Adrenal gland (tissue), 12 donors: Measurements from ENCODE around the gene RIMBP2. TPM values are rescaled to one million over a fixed set of nuclear protein-coding genes. Genes with fewer than 3 reads are reported as not detected.

ENCODE experiments used
- DNase-seq, 7 donors: peaks; one replicate each; pipeline ENCODE4 v3.0.0-alpha.2; 2019 to 2020
- H3K27ac ChIP-seq, 5 donors: fragments of 200-600 bp; sonication (generic) in 4 of 5; 1 replicate in 3 of 5; 2 replicates in 2 of 5; pipeline versions ENCODE4 v1.5.1 to v1.8.0; 2016 to 2020; ENCODE audit warnings: mild to moderate bottlenecking in 1 of 5
- H3K27me3 ChIP-seq: fragments of 200-600 bp; 2 replicates; pipeline ENCODE4 v1.8.0; 2021
- H3K36me3 ChIP-seq, 2 donors: fragments of 200-600 bp; replicated peaks in 1 of 2; 1 replicate in 1 of 2; 2 replicates in 1 of 2; pipeline versions ENCODE4 v1.5.1 to v1.8.0; 2018 to 2022
- H3K4me1 ChIP-seq, 2 donors: fragments of 200-600 bp; replicated peaks in 1 of 2; 1 replicate in 1 of 2; 2 replicates in 1 of 2; pipeline versions ENCODE4 v1.5.1 to v1.8.0; 2018 to 2021
- H3K4me3 ChIP-seq, 4 donors: fragments of 200-600 bp; sonication (generic) in 3 of 4; one replicate each; pipeline ENCODE4 v1.5.1; 2016 to 2018
- H3K9me3 ChIP-seq, 3 donors: fragments of 200-600 bp; sonication (generic) in 1 of 3; replicated peaks in 1 of 3; 1 replicate in 2 of 3; 2 replicates in 1 of 3; pipeline versions ENCODE4 v1.5.1 to v1.8.0; 2016 to 2021
- POLR2A ChIP-seq, 2 donors: fragments of 450-650 bp; IDR thresholded peaks; one replicate each; pipeline ENCODE4 v1.6.1; 2017; ENCODE audit warnings: antibody characterized with exemption in 2 of 2, mild to moderate bottlenecking in 2 of 2, moderate library complexity in 1 of 2
- WGBS, 4 donors: extraction: QIAGEN DNeasy Blood & Tissue Kit in 2 of 4; methylation state at CpG; one replicate each; pipeline versions ENCODE4 v1.1.5 to v1.1.7; 2013 to 2017; 5-methylcytosine and 5-hydroxymethylcytosine counted together
- intact Hi-C, 2 donors: fragments of 100-400 bp; cut with DNase I; formaldehyde crosslinking; loops; one replicate each; pipeline versions ENCODE4 v1.14.1 to v1.15.0; 2022 to 2023
- polyA plus RNA-seq, 3 donors: library from polyadenylated mRNA; stranded (reverse); fragments of 200-250 nt in 2 of 3; fragments of 350-450 nt in 1 of 3; fragmentation: Illumina TruSeq in 1 of 3; extraction: RNeasy Lipid Tissue Mini Kit (QIAGEN cat#74804) in 1 of 3; gene quantifications; one replicate each; pipeline ENCODE4 v1.2.3, GENCODE V29; 2013 to 2014
- total RNA-seq, 9 donors: library from RNA; depleted of rRNA in 4 of 9; stranded (reverse); fragments of >200 nt in 4 of 9; fragments of 120-200 nt in 1 of 9; fragmentation: NEBNext Ultra II Directional in 1 of 9; extraction: Animal tissue kit (Norgen Biotek cat#: 25700) in 1 of 9; gene quantifications; one replicate each; pipeline versions ENCODE4 v1.1.0 to v1.2.4, GENCODE V29; 2013 to 2023
- TF ChIP-seq, protein P1 (sequence below), 6 experiments: fragments of 450-650 bp in 4 of 6; fragments of 200-600 bp in 2 of 6; sonication (generic) in 1 of 6; IDR thresholded peaks; 1 replicate in 5 of 6; 2 replicates in 1 of 6; pipeline versions ENCODE4 v1.5.1 to v1.8.0; 2016 to 2021; ENCODE audit warnings: antibody characterized with exemption in 6 of 6, mild to moderate bottlenecking in 2 of 6, moderate library complexity in 1 of 6
- donor health status: healthy with polysubstance abuse.
- donor health status: Bipolar disorder and iron deficiency.
- donor health status: DM: yes; HTN: yes; CAD: no.
- donor health status: DM: no; HTN: no; CAD: no.
- donor health status: DM: no; HTN: no; CAD: no.
- donor health status: DM: yes; HTN: yes; CAD: no.

The RIMBP2 gene
- total and polyA plus RNA-seq, 12 donors, result 0.18 to 23.9 (median 6.3) TPM; not detected in 2

DNA sequence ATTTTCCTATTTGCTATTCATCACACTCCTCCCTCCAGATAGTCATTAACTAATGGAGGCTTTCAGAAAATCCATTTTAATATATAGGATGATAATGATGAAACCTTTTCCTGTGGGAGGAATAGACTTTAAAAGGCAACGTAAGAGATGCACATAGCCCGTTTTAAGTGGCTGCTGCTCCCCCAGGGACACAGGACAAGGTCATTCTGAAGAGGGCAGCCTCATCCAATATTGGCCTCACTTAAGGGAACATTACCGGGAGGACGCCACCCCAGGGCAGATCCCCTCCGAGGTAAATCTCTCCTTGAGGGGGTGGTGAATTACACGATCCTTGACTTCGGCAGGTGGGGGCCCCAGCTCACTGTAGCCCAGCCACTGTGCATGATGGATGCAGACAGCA, 246.5 kb downstream of the RIMBP2 start:
- Histone ChIP-seq H3K4me3 (no peak overlapping the region), H3K36me3 (no peaks in the 10 kb centered on the region), H3K27ac (no peak overlapping the region), H3K9me3 (no peaks in the 10 kb centered on the region), H3K27me3 (no peaks in the 10 kb centered on the region), H3K4me1 (no peaks in the 10 kb centered on the region)
- no peak for TF ChIP-seq POLR2A (IDR thresholded peaks at IDR 0.05)
- TF ChIP-seq, protein P1, sequence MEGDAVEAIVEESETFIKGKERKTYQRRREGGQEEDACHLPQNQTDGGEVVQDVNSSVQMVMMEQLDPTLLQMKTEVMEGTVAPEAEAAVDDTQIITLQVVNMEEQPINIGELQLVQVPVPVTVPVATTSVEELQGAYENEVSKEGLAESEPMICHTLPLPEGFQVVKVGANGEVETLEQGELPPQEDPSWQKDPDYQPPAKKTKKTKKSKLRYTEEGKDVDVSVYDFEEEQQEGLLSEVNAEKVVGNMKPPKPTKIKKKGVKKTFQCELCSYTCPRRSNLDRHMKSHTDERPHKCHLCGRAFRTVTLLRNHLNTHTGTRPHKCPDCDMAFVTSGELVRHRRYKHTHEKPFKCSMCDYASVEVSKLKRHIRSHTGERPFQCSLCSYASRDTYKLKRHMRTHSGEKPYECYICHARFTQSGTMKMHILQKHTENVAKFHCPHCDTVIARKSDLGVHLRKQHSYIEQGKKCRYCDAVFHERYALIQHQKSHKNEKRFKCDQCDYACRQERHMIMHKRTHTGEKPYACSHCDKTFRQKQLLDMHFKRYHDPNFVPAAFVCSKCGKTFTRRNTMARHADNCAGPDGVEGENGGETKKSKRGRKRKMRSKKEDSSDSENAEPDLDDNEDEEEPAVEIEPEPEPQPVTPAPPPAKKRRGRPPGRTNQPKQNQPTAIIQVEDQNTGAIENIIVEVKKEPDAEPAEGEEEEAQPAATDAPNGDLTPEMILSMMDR (IDR thresholded peaks at IDR 0.05), result no peak
- DNase-seq, result no peak
- WGBS, 4 donors, result 36 to 74% (median 62%) methylated on average over 2 to 7 of the region's 7 CpGs
- intact Hi-C loops, result no loop called here

DNA sequence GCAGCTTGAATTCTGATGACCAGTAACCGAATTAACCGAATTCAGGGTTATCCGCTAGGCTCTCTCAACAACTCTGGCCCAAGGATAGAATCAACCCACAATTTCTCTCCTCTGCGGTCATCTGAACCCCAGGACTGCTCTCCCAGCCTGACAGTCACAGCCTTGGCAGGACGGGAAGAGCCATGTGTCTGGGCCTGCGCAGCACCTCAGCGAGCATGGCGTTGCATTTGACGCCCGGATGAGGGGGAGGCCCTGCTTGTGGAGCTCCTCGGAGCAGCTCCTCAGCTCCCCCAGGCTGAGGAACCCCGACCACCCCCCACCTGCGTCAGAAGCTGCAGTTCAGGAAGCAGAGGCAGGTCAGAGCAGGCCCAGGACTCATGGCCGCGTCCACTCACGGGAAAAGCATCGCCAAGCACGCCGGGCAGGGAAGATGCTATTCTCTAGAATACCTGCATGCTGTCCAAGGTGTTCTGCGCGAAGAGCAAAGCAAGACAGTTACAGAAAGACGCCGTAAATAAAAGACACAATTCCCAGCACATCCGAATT, 247.3 kb downstream of the RIMBP2 start:
- Histone ChIP-seq H3K27me3 (no peaks in the 10 kb centered on the region), H3K36me3 (no peaks in the 10 kb centered on the region), H3K9me3 (no peaks in the 10 kb centered on the region), H3K27ac (no peak overlapping the region), H3K4me3 (no peak overlapping the region), H3K4me1 (no peaks in the 10 kb centered on the region)
- intact Hi-C loops, result no loop called here
- WGBS, 4 donors, result 86 to 90% (median 88%) methylated on average over 16 to 24 of the region's 24 CpGs
- no peak for DNase-seq
- TF ChIP-seq POLR2A (IDR thresholded peaks at IDR 0.05), result no peak
- TF ChIP-seq, protein P1 (IDR thresholded peaks at IDR 0.05), result no peak

DNA sequence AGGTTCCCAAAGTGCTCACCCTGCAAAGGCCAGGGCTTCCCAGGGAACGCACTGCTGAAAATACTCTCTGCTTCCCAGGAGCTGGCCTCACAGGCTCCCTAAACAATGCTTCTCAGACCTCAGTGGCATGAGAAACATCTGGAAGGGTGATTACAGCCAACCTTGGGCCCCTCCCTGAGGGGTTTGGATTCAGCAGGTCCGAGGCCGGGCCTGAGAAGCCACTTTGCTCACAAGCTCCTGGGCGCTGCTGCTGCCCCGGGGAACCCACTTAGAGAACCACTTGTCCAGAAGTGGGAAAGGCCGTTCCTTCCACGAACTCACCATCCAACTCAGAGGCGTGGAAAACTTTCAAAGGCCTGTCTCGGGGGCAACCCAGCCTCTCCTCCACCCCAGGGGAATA, 247.9 kb downstream of the RIMBP2 start:
- intact Hi-C loops, result no loop called here
- WGBS, 4 donors, result 79 to 92% (median 86%) methylated on average over 7 to 9 of the region's 9 CpGs
- DNase-seq, result no peak
- TF ChIP-seq POLR2A (IDR thresholded peaks at IDR 0.05), result no peak
- TF ChIP-seq, protein P1 (IDR thresholded peaks at IDR 0.05), result no peak
- Histone ChIP-seq H3K36me3 (no peaks in the 10 kb centered on the region), H3K9me3 (no peaks in the 10 kb centered on the region), H3K27ac (no peak overlapping the region), H3K27me3 (no peaks in the 10 kb centered on the region), H3K4me3 (no peak overlapping the region), H3K4me1 (no peaks in the 10 kb centered on the region)

DNA sequence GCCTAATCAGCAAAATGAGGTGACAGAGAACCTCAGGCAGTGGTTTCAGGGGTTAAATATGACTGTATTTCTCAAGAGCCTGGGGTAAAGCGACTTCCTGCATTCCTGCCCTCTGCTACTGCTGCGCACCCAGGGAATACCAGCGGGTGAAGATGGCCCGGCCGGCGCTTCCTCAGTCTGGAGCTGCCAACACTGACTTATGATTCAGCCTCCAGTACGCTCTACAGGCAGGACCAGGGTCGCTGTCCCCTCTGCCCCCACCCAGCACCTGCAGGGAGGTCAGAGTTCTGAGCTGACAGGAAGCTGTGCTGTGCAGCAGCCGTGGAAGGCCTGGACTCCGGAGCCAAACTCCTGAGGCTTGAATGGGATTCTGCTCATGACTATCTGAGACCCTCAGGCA, 250.5 kb downstream of the RIMBP2 start:
- Histone ChIP-seq H3K27ac (no peak overlapping the region), H3K9me3 (no peaks in the 10 kb centered on the region), H3K4me1 (no peaks in the 10 kb centered on the region), H3K36me3 (no peaks in the 10 kb centered on the region), H3K4me3 (no peak overlapping the region), H3K27me3 (no peaks in the 10 kb centered on the region)
- no peak for DNase-seq
- TF ChIP-seq POLR2A (IDR thresholded peaks at IDR 0.05), result no peak
- TF ChIP-seq, protein P1 (IDR thresholded peaks at IDR 0.05), result no peak
- WGBS, 4 donors, result 50 to 56% (median 51%) methylated on average over 2 to 10 of the region's 10 CpGs
- intact Hi-C loops, result no loop called here
